GM21529 (cell line): ENCODE measurements around the gene VGF.

Source experiments
- ATAC-seq: cut with Tn5 transposase; IDR thresholded peaks from one replicate; pipeline ENCODE4 v1.9.1; 2021; ENCODE audit not compliant: unreplicated experiment

The VGF gene

GRCh38 chr7:101186194-101186593 is 20.8 kb upstream of the VGF start:
- ATAC-seq: no peak

DNA sequence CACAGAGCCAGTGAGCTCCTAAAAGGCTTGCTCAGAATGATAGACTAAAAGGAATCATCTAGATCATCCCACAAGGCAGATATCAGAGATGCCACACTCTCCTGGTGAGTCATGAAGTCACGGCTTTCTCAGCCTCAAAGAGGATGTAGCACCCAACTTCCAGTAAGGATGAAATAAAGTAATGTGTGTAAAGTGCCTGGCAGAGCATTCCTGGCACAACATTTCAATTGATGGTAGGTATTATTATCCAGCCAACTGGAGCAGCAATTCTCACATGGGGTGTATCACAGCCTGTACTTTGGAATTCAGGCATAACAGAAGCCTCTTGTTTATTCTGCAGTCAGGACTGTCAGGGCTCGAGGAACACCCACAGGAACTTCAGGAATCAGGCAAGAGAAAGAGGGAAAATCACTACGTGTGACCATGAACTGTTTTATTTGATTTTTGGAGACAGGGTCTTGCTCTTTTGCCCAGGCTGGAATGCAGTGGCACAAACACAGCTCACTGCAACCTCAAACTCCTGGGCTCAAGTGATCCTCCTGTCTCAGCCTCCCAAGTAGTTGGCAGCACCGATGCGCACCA is 20.0 kb upstream of the VGF start:
- ATAC-seq: no peak

- no peak for ATAC-seq
These were observed 14.9 kb upstream of the VGF start, which contains the start of gene NAT16 for GRCh38 chr7:101180130-101180755. NAT16 (minus strand) TSS chr7:101180293; CDS start chr7:101174807, 5,486 bp downstream.

DNA sequence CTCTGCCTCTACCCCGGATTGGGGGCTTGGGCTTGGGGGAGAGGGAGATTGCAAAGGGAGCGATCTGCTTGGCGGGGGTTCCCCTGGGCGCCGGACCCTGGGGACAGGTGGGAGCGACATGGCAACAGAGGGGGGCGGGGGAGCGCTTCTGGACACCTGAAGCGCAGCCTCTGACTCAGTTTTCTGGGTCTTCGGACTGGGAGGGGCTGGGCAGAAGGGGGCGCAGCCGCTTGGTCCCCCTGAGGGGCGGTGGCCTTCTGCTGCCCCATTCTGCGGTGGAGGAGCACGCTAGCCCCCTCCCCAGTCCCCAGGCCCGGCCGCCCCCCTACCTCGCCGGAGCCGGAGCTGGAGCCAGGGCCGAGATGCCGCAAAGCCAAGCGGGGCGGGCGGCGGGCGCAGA is 14.3 kb upstream of the VGF start:
- no peak for ATAC-seq

DNA sequence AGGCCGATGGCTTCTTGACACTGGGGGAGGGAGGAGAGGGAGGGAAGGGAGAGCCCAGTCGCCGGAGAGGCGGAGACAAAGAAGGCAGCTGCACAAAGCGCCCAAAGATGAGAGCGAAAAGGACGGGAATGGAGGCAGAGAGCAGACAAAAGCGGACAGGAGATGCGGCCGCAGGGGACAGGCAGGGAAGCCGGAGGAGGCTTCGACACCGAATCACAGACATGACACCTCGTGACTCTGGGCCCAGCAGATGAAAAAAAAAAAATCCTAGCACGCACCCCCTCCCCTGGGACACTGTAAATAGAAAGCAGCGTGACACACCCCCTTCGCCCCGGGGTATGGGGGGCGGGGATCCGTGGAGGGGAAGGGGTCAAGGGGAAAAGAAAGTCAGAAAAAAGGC is 13.7 kb upstream of the VGF start:
- ATAC-seq: no peak

- no peak for ATAC-seq
These were observed 12.3 kb upstream of the VGF start for GRCh38 chr7:101177644-101178043.

DNA sequence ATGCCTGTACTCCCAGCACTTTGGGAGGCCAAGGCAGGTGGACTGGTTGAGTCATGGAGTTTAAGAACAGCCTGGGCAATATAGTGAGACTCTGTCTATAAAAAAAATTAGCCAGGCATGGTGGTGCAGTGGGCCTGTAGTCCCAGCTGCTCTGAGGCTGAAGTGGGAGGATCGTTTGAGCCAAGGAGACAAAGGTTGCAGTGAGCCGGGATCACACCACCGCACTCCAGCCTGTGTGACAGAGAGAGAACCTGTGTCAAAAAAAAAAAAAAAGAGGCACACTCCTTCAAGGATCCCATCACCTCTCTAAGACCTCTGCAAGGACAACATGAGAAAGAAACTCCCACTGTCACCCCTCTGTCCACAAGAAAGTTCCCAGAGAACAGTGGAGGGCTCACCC is 10.3 kb upstream of the VGF start:
- no peak for ATAC-seq

- ATAC-seq: no peak
These were observed 9.0 kb upstream of the VGF start for GRCh38 chr7:101174322-101174854.

DNA sequence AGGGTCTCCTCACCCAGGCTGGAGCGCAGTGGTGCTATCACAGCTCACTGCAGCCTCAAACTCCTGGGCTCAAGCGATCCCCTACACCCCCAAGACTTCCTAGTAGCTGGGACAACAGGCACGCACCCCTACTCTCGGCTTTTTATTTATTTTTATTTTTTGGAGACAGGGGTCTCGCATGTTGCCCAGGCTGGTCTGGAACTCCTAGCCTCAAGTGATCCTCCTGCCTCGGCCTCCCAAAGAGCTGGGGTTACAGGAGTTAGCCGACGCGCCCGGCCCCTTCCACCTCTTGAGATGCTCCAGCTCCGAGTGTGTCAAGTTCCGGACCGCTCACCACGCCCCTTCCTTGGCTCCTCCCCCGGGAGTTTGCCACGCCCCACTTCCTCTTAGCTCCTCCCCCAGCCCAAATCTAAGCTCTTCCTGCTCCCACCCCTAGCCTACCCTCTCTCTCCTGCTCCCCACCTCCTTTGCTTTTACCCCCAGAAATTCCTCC is 8.4 kb upstream of the VGF start:
- no peak for ATAC-seq

- no peak for ATAC-seq
These were observed 7.7 kb upstream of the VGF start for GRCh38 chr7:101172854-101173751.

DNA sequence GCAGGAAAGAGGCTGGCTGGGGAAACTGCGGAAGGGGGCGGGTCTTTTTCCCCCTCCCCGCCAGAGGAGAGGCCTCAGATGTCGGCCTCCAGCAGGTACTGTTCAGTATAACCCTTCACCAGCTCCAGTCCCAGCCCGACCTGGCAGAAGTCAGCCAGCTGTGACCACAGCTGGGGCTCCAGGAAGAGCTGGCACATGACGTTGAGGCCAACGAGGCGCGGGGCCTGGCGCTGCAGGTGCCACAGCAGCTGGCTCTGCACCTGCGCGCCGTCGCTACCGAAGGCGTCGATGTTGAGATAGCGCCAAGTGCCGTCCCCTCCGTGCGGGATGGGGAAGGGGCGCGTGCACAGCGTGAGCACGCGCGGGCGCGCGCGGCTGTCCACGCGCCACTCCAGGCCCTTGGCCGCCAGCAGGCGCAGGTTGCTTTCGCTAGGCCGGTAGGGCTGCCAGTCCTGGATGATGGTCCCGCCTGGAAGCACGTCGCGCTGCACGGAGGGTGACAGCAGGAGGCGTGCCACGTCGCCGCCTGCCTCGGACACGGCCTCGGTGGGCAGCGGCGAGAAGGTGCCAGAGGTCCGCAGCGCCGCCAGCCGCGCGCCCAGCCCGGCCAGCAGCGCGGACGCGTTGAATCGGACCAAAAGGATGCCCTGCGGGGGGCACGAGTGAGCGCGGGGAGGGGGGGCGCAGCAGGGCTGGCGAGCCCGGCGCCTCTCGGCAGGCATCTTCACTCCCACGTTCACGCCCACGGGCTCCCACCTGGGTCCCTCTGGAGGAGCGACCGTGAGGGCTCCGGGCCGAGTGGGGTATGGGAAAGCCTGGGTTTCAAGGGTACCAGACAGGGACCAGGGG is 6.9 kb upstream of the VGF start:
- no peak for ATAC-seq

DNA sequence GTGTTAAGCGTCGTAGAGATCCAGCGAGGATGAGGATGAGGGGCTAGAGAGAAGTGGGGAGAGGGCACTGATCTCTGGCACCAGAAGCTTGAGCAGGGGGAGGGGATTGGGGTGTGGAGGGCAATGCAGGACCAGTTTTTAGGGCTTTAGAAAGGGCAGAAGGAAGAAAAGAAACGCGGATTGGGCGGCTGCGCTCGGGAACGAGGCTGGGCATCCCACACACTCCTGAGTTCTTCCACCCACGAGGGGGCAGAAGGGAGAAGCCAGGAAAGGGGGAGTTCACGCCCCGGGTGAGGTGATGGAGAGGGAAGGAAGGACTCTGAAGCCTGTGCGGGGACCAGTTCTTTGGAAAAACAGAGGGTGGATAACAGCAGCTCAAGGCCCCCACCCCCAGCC is 6.1 kb upstream of the VGF start:
- ATAC-seq: no peak

DNA sequence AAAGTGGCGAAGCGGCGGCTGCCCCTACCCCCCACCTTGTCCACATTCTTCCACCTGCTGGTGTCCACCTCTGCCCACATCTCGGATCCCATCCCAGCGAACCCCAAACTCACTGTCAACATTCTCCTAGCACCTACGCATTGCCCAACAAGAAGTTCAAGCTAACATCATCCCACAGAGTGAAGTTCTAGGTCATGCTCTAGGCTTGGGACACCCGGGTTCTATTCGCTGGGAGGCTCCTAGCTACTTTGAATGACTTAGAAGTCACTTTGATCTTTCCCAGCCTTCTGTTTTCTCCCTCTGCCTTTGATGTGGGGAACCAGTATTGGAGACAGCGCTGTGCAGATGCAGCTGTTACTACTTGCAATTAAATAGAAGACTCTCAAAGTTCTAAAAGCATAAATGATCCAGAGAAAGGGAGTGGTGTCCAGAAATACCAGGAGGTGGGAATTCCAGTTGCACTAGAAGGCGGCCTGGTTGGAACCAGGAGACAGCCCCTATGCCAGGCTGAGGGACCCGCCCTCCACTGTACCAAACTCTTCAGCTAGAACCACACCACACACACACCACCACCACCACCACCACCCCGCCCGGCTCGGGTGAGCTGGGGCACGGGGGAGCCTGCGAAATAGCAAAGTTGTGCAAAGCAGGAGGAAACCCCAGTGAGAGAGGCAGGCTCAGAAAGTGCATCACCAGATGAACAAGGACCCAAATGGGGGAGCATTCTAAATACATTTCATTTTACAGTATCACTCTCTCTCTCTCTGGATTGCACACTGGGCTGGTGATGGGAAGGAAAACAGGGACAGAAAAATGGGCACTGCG is 5.5 kb upstream of the VGF start:
- ATAC-seq: no peak

DNA sequence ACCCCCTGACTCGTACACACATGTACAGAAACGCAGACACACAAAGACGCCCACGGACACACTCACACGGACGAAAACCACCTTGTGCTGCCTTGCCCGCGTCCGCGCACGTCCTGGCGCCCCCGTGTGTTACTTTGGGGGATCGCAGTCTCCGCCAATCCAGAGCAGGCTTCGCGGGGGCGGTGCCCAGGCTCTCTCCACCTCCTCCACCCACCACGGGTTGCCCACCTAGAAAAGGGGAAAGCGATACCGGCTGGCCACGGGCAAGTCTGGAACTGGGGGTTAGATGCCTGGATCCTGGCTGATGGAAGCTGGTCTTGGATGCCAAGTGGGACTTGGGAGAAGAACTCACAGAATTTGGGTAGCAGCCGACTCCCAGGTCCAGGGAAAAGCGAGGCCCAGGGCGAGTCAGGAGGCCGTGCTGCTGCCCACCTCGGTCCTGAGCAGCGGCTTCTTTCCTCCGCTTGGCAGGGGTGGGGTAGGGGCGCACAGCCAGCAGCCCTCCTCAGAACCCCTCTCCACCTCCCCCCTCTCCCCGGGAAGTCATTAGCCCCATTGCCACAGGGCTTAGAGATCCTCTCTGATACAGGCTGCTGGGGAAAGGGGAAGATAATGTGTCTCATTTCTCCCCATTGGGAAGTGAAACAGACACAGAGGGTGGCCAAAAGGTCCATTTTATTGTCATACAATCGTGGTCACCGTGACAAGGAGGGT is 4.6 kb upstream of the VGF start:
- no peak for ATAC-seq

DNA sequence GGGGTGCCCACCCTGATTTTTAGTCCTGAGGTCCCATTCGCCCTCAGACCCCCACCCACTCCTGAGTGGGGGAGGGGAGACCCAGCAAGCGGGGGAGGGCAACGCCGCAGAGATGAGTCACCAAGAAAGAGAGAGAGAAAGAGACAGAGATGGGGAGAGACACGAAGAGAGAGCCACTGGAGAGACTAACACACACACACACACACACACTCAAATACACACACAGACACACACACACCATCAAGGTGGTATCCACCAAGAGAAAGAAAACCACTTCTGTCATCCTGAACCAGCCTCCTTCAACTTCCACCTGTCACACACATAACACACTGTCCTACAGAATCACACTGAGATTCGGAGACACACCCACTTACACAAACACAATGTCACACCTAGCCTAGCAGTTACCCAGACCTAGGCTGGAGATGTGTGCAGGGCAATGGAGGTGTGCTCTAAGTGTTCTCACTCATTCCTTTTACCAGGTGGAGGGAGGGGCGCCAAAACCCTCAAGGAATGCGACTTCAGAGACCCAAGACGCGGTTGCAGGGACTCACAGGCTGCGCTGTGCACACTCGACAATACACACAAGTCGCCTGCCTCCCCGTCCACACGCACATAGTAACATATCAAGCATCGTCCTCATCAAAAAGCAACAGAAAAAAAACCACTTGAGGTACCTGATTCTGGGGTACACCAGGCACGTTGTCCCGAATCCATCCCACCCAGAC is 3.9 kb upstream of the VGF start:
- ATAC-seq: no peak

DNA sequence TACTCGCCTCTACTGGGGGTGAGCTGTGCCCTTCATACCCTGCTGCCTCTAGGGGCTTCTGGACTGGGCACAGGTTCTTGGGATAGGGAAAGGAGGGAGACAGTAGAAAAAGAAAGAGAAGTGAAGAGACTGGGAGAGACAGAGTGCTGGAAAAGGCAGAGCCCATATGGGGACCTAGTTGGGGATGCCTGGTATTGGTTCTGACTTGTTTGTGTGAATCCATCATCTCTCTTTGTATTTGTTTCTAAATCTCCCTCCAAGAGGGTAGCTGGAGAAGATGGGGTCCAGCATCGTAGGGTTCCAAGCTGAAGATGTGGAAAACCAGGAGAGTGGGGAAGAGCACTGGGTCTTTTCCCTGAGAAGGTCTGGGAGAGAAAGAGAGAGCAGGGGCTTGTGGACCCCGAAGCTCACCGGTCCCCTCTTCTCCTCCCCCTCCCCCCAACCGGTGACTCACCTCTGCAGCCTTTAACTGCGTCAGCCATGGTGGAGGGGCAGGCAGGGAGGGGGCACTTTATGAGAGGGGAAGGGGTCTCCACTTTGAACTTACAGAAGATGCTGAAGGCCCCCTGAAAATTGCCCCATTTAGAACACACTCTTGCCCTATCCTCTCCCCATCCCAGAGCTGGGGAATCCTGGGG is 3.2 kb upstream of the VGF start:
- ATAC-seq: no peak

GRCh38 chr7:101167645-101168411 is 2.5 kb upstream of the VGF start:
- no peak for ATAC-seq
